BE2C (cell line): Measurements from ENCODE around the gene NPHP4.

Experiments
- DNase-seq: peaks from one replicate; pipeline ENCODE4 v3.0.0-alpha.2; 2020
- H3K27me3 ChIP-seq: fragments of 250-450 bp; sonication (Bioruptor Pico); 2 replicates; pipeline ENCODE4 v1.5.1; 2020; ENCODE audit warnings: mild to moderate bottlenecking
- H3K36me3 ChIP-seq: fragments of 250-450 bp; sonication (Bioruptor Pico); 2 replicates; pipeline ENCODE4 v1.5.1; 2020; ENCODE audit warnings: mild to moderate bottlenecking
- H3K4me1 ChIP-seq: fragments of 250-450 bp; sonication (Bioruptor Pico); 2 replicates; pipeline ENCODE4 v1.5.1; 2020
- H3K4me3 ChIP-seq: 2 replicates; pipeline ENCODE4 v1.5.1; 2011; ENCODE audit warnings: low read depth, low read length
- H3K9me3 ChIP-seq: fragments of 250-450 bp; sonication (Bioruptor Pico); 2 replicates; pipeline ENCODE4 v1.5.1; 2020
- CTCF ChIP-seq: IDR thresholded peaks from 2 replicates; pipeline ENCODE4 v1.5.1; 2012; ENCODE audit warnings: mild to moderate bottlenecking, low read depth, low read length

The NPHP4 gene

GRCh38 chr1:5845376-5845775 lies 146.8 kb downstream of the NPHP4 start:
- H3K36me3 ChIP-seq: no peaks in the 10 kb centered on the region
- no peak for TF ChIP-seq CTCF
- H3K4me1 ChIP-seq: no peaks in the 10 kb centered on the region
- H3K4me3 ChIP-seq: no peak overlapping the region
- no peak for DNase-seq
- no peaks in the 10 kb centered on the region for H3K9me3 ChIP-seq
- H3K27me3 ChIP-seq: no peaks in the 10 kb centered on the region

- TF ChIP-seq CTCF: no peak
- H3K4me3 ChIP-seq: no peak overlapping the region
- no peaks in the 10 kb centered on the region for H3K4me1 ChIP-seq
- H3K9me3 ChIP-seq: no peaks in the 10 kb centered on the region
- no peaks in the 10 kb centered on the region for H3K36me3 ChIP-seq
- no peak for DNase-seq
- no peaks in the 10 kb centered on the region for H3K27me3 ChIP-seq
Observed at GRCh38 chr1:5844442-5844841, 147.8 kb downstream of the NPHP4 start.

- no peaks in the 10 kb centered on the region for H3K36me3 ChIP-seq
- H3K9me3 ChIP-seq: no peaks in the 10 kb centered on the region
- no peak for DNase-seq
- no peak overlapping the region for H3K4me3 ChIP-seq
- no peaks in the 10 kb centered on the region for H3K27me3 ChIP-seq
- no peaks in the 10 kb centered on the region for H3K4me1 ChIP-seq
- TF ChIP-seq CTCF: no peak
Observed at GRCh38 chr1:5843521-5844096, 148.6 kb downstream of the NPHP4 start.

- Histone ChIP-seq H3K36me3 (no peaks in the 10 kb centered on the region), H3K4me3 (no peak overlapping the region), H3K27me3 (no peaks in the 10 kb centered on the region), H3K9me3 (no peaks in the 10 kb centered on the region), H3K4me1 (no peaks in the 10 kb centered on the region)
- DNase-seq: no peak
- no peak for TF ChIP-seq CTCF
Observed at GRCh38 chr1:5842679-5843078, 149.5 kb downstream of the NPHP4 start.

GRCh38 chr1:5840551-5841001 lies 151.6 kb downstream of the NPHP4 start:
- Histone ChIP-seq H3K4me3 (no peak overlapping the region), H3K36me3 (no peaks in the 10 kb centered on the region), H3K27me3 (no peaks in the 10 kb centered on the region), H3K4me1 (no peaks in the 10 kb centered on the region), H3K9me3 (no peaks in the 10 kb centered on the region)
- no peak for DNase-seq
- no peak for TF ChIP-seq CTCF

GRCh38 chr1:5839881-5840550 lies 152.2 kb downstream of the NPHP4 start:
- H3K4me3 ChIP-seq: no peak overlapping the region
- H3K9me3 ChIP-seq: no peaks in the 10 kb centered on the region
- H3K36me3 ChIP-seq: no peaks in the 10 kb centered on the region
- no peak for DNase-seq
- TF ChIP-seq CTCF: no peak
- H3K4me1 ChIP-seq: no peaks in the 10 kb centered on the region
- no peaks in the 10 kb centered on the region for H3K27me3 ChIP-seq
